HCT116 (cell line): ENCODE data around the gene ANKRD23. TPM values are rescaled to one million over a fixed set of nuclear protein-coding genes. Genes with fewer than 3 reads are reported as not detected.

Source experiments
- ATAC-seq: fragments of 200-7000 bp; cut with Tn5 transposase; 2 replicates; pipeline ENCODE4 v1.9.1; 2020; ENCODE audit warnings: mild to moderate bottlenecking, moderate library complexity
- BruUV-seq: library from RNA; stranded (reverse); fragments of 400-500 nt; replicated peaks from 2 replicates; lab custom pipeline; 2021; lab: Mats Ljungman, UMichigan
- CTCF ChIA-PET: fragments of 300-600 bp; sonication (Branson Sonifier 250); formaldehyde crosslinking; loops from one replicate; lab custom pipeline; 2021; ENCODE audit warnings: antibody characterized with exemption; lab: Charles Lee
- POLR2A ChIA-PET: fragments of 300-600, 350-600 bp; sonication (Branson Sonifier 250); formaldehyde crosslinking; loops from one replicate; lab custom pipeline; 2021; ENCODE audit warnings: antibody characterized with exemption; lab: Charles Lee
- RAD21 ChIA-PET, 2 experiments: fragments of 300-600 bp; sonication (Branson Sonifier 250); formaldehyde crosslinking; loops; one replicate each; lab custom pipeline; 2023; ENCODE audit warnings: low total read pairs in 2 of 2; ENCODE audit not compliant: uncharacterized antibody in 2 of 2, unreplicated experiment in 2 of 2, low non-redundant PET in 1 of 2; lab: Charles Lee
- DNase-seq: peaks from one replicate; pipeline ENCODE4 v3.0.0-alpha.2; 2010; ENCODE audit warnings: low read depth, low spot score
- H2AFZ ChIP-seq: fragments of 200-600 bp; shearing (Covaris generic), sonication (generic); 2 replicates; pipeline ENCODE4 v1.6.1; 2017; ENCODE audit warnings: low read depth, mixed run types, mixed read lengths, antibody characterized with exemption, low read length; ENCODE audit not compliant: poor library complexity, severe bottlenecking
- H3K27ac ChIP-seq: 2 replicates; pipeline ENCODE4 v1.5.1; 2012; ENCODE audit warnings: low read depth, low read length
- H3K27me3 ChIP-seq: fragments of 200-600 bp; sonication (generic); 2 replicates; pipeline ENCODE4 v1.6.1; 2016; ENCODE audit warnings: mixed run types, low read length, mixed read lengths; ENCODE audit not compliant: insufficient read depth
- H3K36me3 ChIP-seq, 2 experiments: fragments of 200-500 bp in 1 of 2; fragments of 200-600 bp in 1 of 2; sonication (Bioruptor generic) in 1 of 2; sonication (generic) in 1 of 2; 2 replicates each; pipeline versions ENCODE4 v1.5.1 to v1.6.1; 2014 to 2016; ENCODE audit warnings: low read length in 2 of 2, inconsistent platforms in 1 of 2, mixed read lengths in 1 of 2, mixed run types in 1 of 2; ENCODE audit not compliant: insufficient read depth in 2 of 2, control insufficient read depth in 1 of 2
- H3K4me1 ChIP-seq, 2 experiments: fragments of 200-600 bp in 1 of 2; sonication (generic) in 1 of 2; 2 replicates each; pipeline versions ENCODE4 v1.5.1 to v1.6.1; 2012 to 2017; ENCODE audit warnings: low read length in 2 of 2, inconsistent platforms in 1 of 2, mild to moderate bottlenecking in 1 of 2, mixed read lengths in 1 of 2, mixed run types in 1 of 2, moderate library complexity in 1 of 2; ENCODE audit not compliant: insufficient read depth in 2 of 2, control insufficient read depth in 1 of 2
- H3K4me2 ChIP-seq: fragments of 200-600 bp; sonication (generic); 2 replicates; pipeline ENCODE4 v1.6.1; 2017; ENCODE audit warnings: mixed run types, low read length, mixed read lengths
- H3K4me3 ChIP-seq, 2 experiments: fragments of 200-600 bp in 1 of 2; sonication (generic) in 1 of 2; replicated peaks in 1 of 2; 2 replicates each; pipeline ENCODE4 v1.5.1; 2011 to 2016; ENCODE audit warnings: low read length in 2 of 2, control low read depth in 1 of 2, low read depth in 1 of 2, mild to moderate bottlenecking in 1 of 2, mixed read lengths in 1 of 2, mixed run types in 1 of 2
- H3K79me2 ChIP-seq: fragments of 200-600 bp; sonication (generic); 2 replicates; pipeline ENCODE4 v1.6.1; 2017; ENCODE audit warnings: mild to moderate bottlenecking, mixed run types, low read length, moderate library complexity, mixed read lengths; ENCODE audit not compliant: insufficient read depth
- H3K9ac ChIP-seq: fragments of 200-600 bp; sonication (generic); 2 replicates; pipeline ENCODE4 v1.6.1; 2016; ENCODE audit warnings: low read length, mixed read lengths
- H3K9me2 ChIP-seq: fragments of 200-600 bp; sonication (generic), shearing (Covaris generic); 2 replicates; pipeline ENCODE4 v1.6.1; 2017; ENCODE audit warnings: mixed run types, mild to moderate bottlenecking, moderate library complexity; ENCODE audit not compliant: insufficient read depth
- H3K9me3 ChIP-seq, 2 experiments: fragments of 200-500 bp in 1 of 2; fragments of 200-600 bp in 1 of 2; sonication (Bioruptor generic) in 1 of 2; sonication (generic) in 1 of 2; 2 replicates each; pipeline ENCODE4 v1.6.1; 2014 to 2017; ENCODE audit warnings: low read length in 2 of 2, mixed read lengths in 2 of 2, inconsistent platforms in 1 of 2, low read depth in 1 of 2, mild to moderate bottlenecking in 1 of 2, mixed run types in 1 of 2, moderate library complexity in 1 of 2; ENCODE audit not compliant: control insufficient read depth in 1 of 2, insufficient read depth in 1 of 2
- H4K20me1 ChIP-seq: fragments of 200-600 bp; sonication (generic), shearing (Covaris generic); 2 replicates; pipeline ENCODE4 v1.6.1; 2017; ENCODE audit warnings: mixed run types, mild to moderate bottlenecking, moderate library complexity; ENCODE audit not compliant: insufficient read depth
- EGR1 ChIP-seq: IDR thresholded peaks from 2 replicates; pipeline ENCODE4 v1.6.1; 2012; ENCODE audit warnings: low read depth
- ELF1 ChIP-seq: IDR thresholded peaks from 2 replicates; pipeline ENCODE4 v1.6.1; 2012; ENCODE audit warnings: low read depth, borderline replicate concordance
- EZH2 ChIP-seq: fragments of 200-600 bp; sonication (generic); IDR thresholded peaks from 2 replicates; pipeline ENCODE4 v1.6.1; 2017; ENCODE audit warnings: antibody characterized with exemption, mixed run types
- FOSL1 ChIP-seq: IDR thresholded peaks from 2 replicates; pipeline ENCODE4 v1.6.1; 2012; ENCODE audit warnings: low read depth
- JUND ChIP-seq: IDR thresholded peaks from 2 replicates; pipeline ENCODE4 v1.6.1; 2012
- POLR2A ChIP-seq: IDR thresholded peaks from 2 replicates; pipeline ENCODE4 v1.7.0; 2011; ENCODE audit warnings: borderline replicate concordance; ENCODE audit not compliant: insufficient read depth, insufficient read length; ENCODE audit errors: extremely low read depth
- SP1 ChIP-seq: IDR thresholded peaks from 2 replicates; pipeline ENCODE4 v1.6.1; 2012; ENCODE audit warnings: low read depth
- TCF7L2 ChIP-seq: IDR thresholded peaks from 2 replicates; pipeline ENCODE4 v1.7.0; 2011; ENCODE audit warnings: borderline replicate concordance, inconsistent platforms; ENCODE audit not compliant: insufficient read depth, insufficient read length; ENCODE audit errors: extremely low read depth
- YY1 ChIP-seq: IDR thresholded peaks from 2 replicates; pipeline ENCODE4 v1.6.1; 2011; ENCODE audit warnings: low read length, low read depth, moderate library complexity, mild to moderate bottlenecking; ENCODE audit not compliant: insufficient replicate concordance; ENCODE audit errors: extremely low read depth
- ZBTB33 ChIP-seq: IDR thresholded peaks from 2 replicates; pipeline ENCODE4 v1.6.1; 2011; ENCODE audit warnings: mild to moderate bottlenecking, low read length, moderate library complexity; ENCODE audit not compliant: insufficient replicate concordance; ENCODE audit errors: extremely low read depth
- ZFX ChIP-seq: fragments of 450-650 bp; IDR thresholded peaks from 2 replicates; pipeline ENCODE4 v1.6.1; 2017
- intact Hi-C: fragments of 100-400 bp; cut with micrococcal nuclease; formaldehyde crosslinking; loops from 2 replicates; pipeline ENCODE4 v1.10.0; 2022
- total RNA-seq: library from RNA; stranded (reverse); gene quantifications from one replicate; pipeline ENCODE4 v1.2.1, GENCODE V29; 2021; ENCODE audit not compliant: unreplicated experiment
- TF ChIP-seq, protein P1 (sequence below): IDR thresholded peaks from 2 replicates; pipeline ENCODE4 v1.6.1; 2012; ENCODE audit warnings: low read depth

The ANKRD23 gene
- total RNA-seq, 1 experiment from 2014 or later = 1.4 TPM

GRCh38 chr2:96842600-96842999 is 1.2 kb downstream of the ANKRD23 start:
- no TSS peak for BruUV-seq
- POLR2A ChIA-PET = interaction anchor here (1.3 kb wide), 1 partner anchor 15 kb away, joined by 3 read pairs; the partner anchor contains the start of gene ANKRD39
- TF ChIP-seq POLR2A (no peak), SP1 (no peak), ZBTB33 (no peak), YY1 (no peak), TCF7L2 (no peak), EZH2 (no peak), ZFX (no peak), FOSL1 (no peak), EGR1 (no peak), JUND (no peak), ELF1 (no peak)
- TF ChIP-seq, protein P1, sequence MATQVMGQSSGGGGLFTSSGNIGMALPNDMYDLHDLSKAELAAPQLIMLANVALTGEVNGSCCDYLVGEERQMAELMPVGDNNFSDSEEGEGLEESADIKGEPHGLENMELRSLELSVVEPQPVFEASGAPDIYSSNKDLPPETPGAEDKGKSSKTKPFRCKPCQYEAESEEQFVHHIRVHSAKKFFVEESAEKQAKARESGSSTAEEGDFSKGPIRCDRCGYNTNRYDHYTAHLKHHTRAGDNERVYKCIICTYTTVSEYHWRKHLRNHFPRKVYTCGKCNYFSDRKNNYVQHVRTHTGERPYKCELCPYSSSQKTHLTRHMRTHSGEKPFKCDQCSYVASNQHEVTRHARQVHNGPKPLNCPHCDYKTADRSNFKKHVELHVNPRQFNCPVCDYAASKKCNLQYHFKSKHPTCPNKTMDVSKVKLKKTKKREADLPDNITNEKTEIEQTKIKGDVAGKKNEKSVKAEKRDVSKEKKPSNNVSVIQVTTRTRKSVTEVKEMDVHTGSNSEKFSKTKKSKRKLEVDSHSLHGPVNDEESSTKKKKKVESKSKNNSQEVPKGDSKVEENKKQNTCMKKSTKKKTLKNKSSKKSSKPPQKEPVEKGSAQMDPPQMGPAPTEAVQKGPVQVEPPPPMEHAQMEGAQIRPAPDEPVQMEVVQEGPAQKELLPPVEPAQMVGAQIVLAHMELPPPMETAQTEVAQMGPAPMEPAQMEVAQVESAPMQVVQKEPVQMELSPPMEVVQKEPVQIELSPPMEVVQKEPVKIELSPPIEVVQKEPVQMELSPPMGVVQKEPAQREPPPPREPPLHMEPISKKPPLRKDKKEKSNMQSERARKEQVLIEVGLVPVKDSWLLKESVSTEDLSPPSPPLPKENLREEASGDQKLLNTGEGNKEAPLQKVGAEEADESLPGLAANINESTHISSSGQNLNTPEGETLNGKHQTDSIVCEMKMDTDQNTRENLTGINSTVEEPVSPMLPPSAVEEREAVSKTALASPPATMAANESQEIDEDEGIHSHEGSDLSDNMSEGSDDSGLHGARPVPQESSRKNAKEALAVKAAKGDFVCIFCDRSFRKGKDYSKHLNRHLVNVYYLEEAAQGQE = no peak
- CTCF ChIA-PET = interaction anchor here (1.2 kb wide), 1 partner anchor 15 kb away, joined by 3 read pairs; the partner anchor contains the start of gene ANKRD39
- no peak overlapping the region for H3K9ac ChIP-seq
- no peak for DNase-seq
- H4K20me1 ChIP-seq = no peaks in the 10 kb centered on the region
- no peak overlapping the region for H3K4me2 ChIP-seq
- H2AFZ ChIP-seq = no peak overlapping the region
- RAD21 ChIA-PET = no interaction called here
- H3K9me2 ChIP-seq = no peaks in the 10 kb centered on the region
- no peaks in the 10 kb centered on the region for H3K27me3 ChIP-seq
- H3K36me3 ChIP-seq = peaks cover 2 to 4% of the 10 kb centered on the region in 2 experiments; a peak in 3 of 4 replicates
- ATAC-seq = no peak
- intact Hi-C loops = no loop called here
- no peaks in the 10 kb centered on the region for H3K79me2 ChIP-seq
- no peak overlapping the region for H3K4me3 ChIP-seq
- no peaks in the 10 kb centered on the region for H3K9me3 ChIP-seq
- no peaks in the 10 kb centered on the region for H3K4me1 ChIP-seq
- H3K27ac ChIP-seq = no peak overlapping the region
